NCI-H526 treated with DMSO at 0.1 percent for 48 hours (cell line): Measurements from ENCODE around the gene TMEM135.
"Not testable (repeated sequence)": the region's sequence is repeated elsewhere in the genome, so short reads cannot be mapped to it uniquely, and the experiment has no call there.

Source experiments
- DNase-seq: peaks from one replicate; lab custom pipeline; 2025; lab: John Stamatoyannopoulos, UW

The TMEM135 gene

DNA sequence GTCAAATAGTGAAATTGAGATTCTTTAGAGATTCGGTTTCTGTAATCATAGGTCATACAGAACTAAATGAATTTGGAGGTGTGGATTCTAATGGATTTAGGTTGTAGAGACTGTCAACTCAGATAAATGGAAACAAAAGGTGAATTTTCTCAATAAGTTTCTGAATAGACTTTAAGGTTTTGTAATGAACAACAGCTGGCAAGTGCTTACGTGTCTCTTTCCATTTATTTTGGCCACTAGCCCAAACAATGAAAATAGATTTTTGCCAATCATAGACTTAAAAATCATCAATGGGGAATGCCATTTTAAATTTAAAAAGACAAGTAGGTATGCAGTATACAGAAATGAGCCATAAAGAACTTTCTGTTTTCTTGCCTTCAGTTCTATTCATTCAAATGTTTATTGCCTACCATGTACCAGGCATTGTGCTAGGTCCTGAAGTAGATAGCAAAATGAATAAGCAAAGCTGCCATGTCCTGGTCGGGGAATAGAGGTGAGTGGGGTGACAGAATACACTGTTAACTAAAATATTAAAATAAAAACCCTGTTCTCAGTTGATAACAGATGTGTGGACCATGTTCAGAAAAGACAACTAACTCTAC is 16.9 kb upstream of the TMEM135 start:
- DNase-seq, result no peak

DNA sequence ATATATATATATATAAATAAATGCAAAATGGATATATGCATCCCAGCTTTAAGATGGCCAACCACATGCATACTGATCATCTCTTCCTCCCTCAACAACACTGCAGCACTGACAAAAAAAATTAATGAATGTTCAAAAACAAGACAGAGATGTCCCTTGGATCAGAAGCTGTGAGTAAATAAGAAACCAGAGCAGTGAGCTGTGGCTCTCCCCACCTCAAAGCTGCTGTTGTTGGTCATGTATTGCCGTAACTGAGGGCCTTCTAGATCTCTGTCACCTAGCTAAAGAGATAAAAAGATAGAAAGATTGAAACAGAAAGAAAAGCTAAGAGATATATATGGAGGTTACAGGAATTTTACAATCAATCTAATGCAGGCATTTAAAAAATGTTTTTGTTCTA is 15.5 kb upstream of the TMEM135 start:
- no peak for DNase-seq

DNA sequence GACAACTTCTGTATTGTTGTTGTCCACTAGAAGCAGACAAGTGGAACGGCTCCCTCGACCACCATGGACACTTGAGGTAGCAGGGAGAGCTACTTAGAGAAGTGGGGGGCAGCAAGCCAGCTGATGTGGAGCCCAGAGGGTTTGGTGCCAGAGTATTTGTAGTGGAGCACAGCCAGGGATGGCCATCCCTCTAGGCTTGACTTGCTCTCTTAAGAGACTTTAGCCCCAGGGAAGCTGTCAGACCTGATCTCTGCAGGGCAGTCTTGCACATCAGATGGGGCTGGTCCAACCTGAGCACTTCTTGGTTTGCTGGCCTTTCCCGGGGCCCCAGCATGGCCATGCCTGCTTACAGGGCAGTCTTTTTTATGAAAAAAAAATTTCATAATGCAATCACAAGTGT is 15.0 kb upstream of the TMEM135 start:
- DNase-seq, result no peak

DNA sequence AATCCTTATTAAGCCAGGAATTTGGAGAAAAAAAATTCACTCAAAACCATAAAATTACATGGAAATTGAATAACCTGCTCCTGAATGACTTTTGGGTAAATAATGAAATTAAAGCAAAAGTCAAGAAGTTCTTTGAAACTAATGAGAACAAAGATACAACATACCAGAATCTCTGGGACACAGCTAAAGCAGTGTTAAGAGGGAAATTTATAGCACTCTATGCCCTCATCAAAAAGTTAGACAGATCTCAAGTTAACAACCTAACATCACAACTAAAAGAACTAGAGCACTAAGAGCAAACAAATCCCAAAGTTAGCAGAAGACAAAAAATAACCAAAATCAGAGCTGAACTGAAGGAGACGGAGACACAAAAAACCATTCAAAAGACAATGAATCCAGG is 11.3 kb upstream of the TMEM135 start:
- not testable (repeated sequence) for DNase-seq

DNA sequence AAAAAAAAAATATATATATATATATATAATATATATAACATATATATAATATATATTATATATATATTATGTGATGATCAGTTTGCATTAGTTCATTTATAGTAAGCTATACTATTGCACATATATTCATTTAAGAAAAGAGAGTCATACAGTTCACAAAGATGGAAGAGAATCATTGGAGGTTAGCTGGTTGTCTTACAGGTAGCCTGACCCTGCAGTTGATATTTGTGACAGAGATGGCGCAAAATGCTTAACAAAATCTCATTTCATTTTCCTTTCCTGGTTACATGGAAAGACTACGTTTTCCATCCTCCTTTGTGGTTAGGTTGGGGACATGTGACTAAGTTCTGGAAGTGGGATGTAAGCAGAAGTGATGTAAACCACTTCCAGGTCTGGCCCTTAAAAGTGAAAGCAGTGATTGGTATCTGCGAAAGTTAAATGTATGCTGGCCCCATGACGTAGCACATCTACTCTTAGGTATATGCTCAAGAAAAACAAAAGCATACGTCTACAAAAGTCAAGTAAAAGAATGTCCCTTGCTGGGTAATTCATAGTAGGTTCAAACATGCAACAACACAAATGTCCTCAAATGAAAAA is 7.2 kb upstream of the TMEM135 start:
- DNase-seq, result no peak

DNA sequence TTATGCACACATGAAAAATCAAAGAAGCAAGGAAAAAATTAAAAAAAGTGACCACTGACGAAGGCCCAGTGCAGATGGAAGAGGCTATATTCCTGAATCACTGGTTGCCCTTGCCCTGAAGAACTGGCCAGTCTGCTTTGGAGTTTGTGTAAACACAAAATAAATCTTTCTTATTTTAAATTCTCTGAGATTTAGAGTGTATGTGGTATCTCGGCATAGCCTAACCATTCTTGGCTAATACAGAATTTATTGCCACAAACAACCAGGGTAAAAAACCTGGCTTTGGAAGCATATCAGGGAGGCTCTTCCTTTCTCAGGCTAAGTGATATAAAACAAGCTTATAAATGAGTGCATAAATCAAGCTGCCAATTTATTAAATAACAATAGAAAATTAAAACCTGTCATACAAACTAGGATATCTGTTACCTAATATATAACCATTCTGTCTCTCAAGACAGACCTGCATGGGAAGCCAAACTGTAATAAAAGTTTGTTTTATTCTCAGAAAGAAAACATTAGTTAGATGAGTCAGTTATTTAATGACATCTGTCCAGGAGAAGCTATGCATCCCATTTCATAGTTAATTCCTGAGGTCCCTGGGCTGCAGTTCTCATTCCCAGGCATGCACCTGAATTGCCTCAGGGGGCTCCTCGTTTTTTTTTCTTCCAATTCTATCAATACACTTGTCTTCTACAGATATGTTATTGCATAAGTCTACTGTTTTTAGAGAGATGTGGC is 6.1 kb upstream of the TMEM135 start:
- DNase-seq, result no peak

DNA sequence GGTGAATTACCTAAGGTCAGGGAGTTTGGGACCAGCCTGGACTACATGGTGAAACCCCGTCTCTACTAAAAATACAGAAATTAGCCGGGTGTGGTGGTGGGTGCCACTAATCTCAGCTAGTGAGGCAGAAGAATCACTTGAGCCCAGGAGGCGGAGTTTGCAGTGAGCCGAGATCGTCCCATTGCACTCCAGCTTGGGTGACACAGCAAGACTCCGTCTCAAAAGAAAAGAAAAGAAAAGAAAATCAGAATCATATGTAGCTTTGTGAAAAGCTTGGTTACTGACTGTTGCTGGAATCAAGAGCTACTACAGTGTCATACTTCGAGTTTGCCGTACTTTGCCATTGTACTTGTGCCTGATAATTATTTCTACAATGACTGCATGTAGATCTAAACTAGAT is 4.2 kb upstream of the TMEM135 start:
- DNase-seq, result no peak

DNA sequence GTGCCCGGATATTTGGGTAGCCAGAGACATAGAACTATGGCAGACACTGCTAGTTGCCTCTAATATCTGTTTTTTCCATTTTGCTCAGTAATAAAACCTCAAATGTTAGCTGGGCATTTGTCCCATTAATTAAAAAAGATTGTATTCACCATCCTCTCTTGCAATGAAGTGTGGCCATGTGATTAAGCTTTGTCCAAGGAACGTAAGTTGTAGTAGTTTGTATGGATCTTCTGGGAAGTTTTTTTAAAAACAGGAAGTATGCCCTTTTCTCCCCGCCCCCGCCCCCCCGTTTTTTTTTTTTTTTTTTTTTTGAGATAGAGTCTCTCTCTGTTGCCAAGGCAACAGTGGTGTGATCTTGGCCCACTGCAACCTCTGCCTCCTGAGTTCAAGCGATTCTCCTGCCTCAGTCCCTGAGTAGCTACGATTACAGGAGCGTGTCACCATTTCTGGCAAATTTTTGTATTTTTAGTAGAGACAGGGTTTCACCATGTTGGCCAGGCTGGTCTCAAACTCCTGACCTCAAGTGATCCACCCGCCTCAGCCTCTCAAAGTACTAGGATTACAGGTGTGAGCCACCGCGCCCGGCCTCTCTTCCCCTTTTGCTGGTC is 1.7 kb upstream of the TMEM135 start:
- no peak for DNase-seq

DNA sequence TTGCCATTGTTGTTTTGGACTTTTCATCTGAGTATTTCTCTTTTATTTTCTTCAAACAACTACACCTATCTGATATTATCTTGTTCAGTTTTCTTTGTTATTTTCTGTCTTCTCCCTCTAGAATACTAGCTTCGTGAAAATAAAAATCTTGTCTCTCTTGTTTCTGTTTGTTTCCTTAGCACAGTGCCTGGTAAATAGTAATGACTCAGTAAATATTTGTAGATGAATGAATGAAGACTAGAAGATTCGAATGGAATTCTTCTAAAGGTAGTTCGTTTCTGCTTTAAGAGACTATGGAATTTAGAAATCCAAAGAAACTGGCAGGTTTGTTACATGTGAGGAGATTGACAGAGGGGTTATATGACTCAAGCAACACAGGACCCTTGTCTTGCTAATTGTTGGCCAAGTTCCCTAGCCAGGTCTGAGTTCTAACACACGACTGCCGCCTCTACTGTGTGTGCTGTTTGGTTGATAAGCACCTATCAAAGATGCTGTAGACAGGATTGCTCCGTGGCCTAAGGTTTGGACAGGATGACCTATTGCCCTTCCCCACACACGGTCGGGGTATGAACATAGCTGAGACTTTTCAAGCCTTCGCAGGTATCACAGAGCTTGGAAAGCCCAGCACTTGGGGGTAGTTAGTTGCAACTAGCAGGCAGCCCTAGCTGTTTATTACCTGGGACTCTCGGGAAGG is 831 bp upstream of the TMEM135 start:
- DNase-seq, result no peak

DNA sequence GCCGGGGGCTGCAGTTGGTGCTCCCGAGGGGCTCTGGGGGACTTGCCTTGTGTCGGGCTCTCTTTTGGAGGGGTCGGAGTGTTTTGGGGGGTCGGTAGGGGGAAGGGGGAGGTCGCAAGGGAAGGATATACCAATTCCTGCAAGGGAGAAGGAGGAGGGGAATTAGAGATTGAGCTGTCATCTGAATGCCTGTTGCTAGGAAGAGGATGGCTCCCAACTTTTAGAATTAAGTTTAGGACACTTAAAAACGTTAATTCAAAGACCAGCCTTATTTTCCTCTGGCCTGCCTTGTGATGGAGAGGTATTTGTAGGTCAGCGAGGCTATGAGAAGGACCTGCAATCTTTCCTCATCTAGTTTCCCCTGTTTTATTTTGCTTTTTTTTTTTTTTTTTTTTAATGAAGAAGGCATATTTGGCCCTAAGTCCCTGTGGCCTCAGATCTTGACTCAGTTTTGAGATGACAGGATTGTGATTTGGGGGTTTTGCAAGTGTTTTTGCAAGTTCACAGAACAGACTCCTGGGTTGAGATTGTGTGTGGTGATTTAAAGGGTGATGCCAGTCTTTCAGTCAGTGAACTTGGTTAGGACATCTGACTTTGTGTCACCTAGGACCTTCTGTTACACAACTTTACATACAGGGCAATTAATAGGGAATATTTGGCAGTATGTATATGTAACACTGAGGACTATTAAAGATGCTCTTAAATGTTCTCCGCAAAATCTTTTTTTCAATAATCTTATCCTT is 672 bp downstream of the TMEM135 start:
- no peak for DNase-seq

DNA sequence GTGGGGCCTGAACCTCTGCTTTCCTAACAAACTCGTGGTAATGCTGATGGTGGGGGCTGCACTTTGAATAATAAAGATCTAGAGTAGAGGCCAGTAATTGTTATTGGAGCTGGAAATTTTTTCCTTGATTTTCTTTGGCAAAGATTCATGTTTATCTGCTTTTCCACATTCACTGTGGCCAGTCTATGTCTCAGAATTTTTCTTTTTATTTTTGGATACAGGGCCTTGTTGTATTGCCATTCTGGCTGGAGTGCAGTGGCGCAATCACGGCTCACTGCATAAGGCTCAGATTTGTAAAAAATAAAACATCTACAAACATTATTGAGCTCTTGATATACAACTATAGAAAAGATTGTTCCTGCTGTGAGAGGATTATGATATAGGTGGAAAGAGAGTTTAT is 1.6 kb downstream of the TMEM135 start:
- no peak for DNase-seq

DNA sequence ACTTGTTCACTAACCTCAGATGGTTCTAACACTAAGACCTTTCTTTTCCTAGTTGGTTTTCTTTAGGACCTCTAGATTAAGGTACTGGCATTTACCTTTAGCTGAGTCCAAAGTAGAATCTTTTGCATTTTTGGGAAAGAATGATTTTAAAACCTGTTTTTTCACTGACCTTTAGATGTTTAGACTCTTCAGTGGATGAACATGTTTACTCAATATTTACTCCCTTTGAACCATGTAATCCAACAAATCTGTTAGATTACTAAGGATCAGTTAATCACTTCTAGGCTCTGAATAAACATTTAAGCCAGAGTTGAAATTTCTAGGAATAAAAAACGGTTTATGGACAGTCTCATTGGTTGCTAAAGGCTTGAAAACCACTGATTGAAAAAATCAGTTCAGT is 6.2 kb downstream of the TMEM135 start:
- DNase-seq, result no peak

DNA sequence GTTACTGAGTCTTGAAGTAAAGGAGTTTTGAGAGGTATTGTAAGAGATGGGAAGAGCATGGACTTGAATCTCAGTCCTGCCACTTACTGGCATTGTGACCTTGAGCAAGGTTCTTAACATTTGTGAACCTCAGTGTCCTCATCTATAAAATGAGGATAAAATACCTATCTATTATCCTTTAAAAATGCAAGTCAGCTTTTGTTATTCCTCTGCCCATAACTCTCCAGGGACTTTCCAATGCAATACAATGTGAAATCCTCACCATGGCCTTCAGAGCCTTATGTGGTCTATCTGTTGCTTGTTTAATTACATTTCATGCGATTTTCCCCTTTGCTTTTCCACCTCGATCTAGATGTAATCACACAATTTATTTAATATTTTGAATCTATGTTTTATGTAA is 9.1 kb downstream of the TMEM135 start:
- no peak for DNase-seq

DNA sequence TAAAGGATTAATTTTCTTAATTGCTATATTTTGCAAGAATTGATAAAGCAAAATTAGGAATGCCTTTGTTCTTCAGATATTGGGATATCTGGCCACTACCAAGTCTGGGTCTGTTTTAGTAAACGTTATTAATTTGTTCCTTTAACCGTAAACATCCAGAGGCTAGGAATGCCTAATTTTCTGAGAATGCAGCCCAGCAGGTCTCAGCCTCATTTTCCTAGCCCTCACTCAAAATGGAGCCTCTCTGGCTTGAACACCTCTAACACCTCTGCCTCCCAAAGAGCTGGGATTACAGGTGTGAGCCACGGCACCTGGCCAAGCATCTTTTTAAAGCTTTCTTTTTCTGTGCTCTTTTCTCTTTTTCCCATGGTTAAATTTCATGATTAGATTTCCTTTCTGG is 18.4 kb downstream of the TMEM135 start:
- no peak for DNase-seq

DNA sequence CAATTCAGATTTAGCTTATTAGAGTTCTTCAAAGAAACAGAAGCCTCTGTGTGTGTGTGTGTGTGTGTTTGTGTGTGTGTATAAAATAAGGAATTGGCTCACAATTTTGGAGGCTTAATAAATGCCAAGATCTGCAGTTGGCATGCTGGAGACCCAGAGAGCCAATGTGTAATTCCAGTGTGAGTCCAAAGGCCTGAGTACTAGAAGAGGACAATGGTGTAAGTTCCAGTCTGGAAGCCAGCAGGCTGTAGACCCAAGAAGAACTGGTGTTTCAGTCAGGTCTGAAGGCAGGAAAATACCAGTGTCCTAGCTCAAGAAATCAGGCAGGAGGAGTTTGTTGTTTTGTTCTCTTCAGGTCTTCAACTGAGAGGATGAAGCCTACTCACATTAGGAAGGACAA is 20.0 kb downstream of the TMEM135 start:
- no peak for DNase-seq

DNA sequence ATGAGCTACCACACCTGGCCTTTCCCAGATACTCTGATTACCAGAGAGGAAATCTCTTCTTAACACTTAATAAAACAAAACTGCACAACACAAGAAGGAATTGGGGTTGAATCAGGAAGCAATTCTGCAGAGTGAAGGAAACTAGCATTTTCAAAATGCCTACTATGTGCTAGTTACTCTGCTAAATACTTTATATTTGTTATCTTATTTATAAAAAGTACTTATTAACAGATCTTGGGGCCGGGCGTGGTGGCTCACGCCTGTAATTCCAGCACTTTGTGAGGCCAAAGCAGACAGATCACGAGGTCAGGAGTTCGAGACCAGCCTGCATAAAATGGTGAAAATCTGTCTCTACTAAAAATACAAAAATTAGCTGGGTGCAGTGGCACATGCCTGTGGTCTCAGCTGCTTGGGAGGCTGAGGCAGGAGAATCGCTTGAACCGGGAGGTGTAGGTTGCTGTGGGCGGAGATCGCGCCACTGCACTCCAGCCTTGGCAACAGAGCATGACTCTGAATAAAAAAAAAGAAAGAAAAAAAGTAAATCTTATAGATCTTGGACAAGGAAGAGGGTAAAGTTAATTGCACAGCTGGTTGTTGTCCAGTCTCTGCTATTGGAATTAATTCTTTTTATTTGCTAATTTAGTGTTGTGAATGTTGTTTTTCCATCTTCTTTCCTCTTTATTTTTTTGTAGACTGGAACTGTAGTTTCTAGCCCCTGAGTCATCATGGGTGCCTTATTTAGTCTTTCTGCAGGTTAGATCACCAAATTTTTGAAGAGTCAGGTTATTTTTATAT is 22.1 kb downstream of the TMEM135 start:
- no peak for DNase-seq

DNA sequence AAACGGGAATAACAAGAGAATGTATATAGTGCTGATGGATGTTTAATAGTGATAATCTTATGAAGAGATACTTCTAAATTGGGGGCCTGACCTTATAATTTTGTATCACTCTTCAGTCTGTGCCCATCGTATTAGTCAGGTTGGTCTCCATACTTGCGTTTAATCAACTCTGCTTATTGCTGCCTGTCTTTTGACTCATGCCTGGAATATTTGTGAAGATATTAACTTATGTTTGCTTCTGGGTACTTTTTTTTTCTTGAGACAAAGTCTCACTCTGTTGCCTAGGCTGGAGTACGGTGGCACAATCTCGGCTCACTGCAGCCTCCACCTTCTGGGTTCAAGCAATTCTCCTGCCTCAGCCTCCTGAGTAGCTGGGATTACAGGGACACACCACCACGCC is 24.0 kb downstream of the TMEM135 start:
- DNase-seq, result no peak

DNA sequence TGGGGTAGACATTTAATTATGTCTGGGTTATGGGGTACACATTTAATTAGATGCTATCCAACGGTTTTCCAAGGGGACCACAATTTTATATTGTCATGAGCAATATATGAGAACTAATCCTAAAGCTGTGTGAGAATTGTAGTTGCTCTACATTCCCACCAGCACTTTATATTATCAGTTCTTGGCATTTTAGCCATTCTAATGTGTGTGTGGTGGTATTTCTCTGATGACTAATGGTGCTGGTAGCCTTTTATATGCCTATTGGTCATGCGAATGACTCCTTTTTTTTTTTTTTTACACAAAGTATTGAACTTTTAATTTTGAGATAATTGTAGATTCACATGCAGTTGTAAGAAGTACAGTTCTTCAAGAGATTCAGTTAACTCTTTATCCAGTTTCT is 26.2 kb downstream of the TMEM135 start:
- DNase-seq, result no peak

DNA sequence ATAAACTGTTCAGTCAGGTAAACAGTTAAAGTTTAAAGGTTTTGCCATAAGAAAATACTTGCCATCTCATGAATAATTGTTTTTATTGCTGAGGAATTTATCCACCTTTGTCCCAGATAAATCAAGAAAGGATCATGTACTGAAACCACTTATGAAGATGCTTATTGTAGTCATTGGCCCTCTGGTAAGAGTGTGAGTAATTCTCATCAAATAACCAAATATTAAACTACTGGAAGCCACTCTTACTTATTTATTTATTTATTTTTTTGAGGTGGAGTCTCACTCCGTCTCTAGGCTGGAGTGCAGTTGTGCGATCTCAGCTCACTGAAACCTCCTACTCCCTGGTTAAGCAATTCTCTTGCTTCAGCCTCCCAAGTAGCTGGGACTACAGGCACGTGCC is 35.1 kb downstream of the TMEM135 start:
- DNase-seq, result no peak

DNA sequence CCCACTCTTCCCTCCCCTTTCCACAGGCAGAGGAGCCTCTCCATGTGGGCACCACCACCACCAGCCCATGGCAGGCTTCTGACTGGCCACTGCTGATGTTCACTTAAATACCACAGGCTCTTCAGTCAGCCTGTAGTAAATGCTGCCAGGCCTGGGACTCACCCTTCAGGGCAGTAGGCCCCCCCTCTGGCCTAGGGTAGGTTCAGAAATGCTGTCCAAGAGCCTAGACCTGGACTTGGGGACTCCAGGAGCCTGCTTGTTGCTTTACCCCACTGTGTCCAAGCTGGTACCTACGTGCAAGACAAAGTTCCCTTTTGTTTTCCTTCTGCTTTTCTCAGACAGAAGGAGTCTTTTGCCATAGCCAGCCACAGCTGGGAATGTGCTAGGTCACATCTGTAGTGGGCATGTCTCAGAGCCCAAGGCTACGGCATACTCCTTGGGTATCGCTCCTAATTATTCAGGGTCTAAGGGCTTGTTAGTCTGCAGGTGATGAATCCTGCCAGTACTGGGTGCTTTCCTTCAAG is 38.6 kb downstream of the TMEM135 start:
- no peak for DNase-seq

DNA sequence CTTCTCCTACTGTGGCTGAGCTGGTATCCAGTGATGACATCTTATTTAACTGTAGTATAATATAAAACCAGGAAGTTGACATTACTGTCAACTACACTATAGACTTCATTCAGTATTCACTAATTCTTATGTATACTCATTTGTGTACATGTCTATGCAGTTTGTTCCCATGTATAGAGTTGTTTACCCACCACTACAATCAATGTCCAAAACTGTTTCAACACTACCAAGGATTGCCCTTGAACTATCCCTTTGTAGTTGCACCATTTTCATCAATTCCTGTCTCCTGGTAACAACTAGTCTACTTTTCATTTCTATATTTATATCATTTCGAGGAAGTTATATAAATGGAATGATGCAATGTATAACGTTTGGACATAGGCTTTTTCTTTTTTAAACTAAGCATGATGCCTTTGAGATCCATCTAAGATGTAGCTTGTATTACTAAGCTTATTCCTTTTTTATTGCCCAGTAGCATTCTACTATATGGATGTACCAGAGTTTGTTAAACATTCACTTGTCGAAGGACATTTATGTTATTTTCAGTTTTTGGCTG is 39.2 kb downstream of the TMEM135 start:
- no peak for DNase-seq
